WTC11 (cell line): ENCODE measurements around the gene DOK1. TPM values are rescaled to one million over a fixed set of nuclear protein-coding genes. Genes with fewer than 3 reads are reported as not detected.

Source experiments
- ATF1 ChIP-seq: sonication (generic); formaldehyde crosslinking; IDR thresholded peaks from 2 replicates; pipeline ENCODE4 v1.8.1; 2023; ENCODE audit warnings: mild to moderate bottlenecking, moderate library complexity, missing genetic modification reagents
- ATF6 ChIP-seq: sonication (generic); formaldehyde crosslinking; IDR thresholded peaks from 2 replicates; pipeline ENCODE4 v1.8.1; 2023; ENCODE audit warnings: mild to moderate bottlenecking, missing genetic modification reagents
- CREB1 ChIP-seq: sonication (generic); formaldehyde crosslinking; IDR thresholded peaks from 2 replicates; pipeline ENCODE4 v1.8.0; 2023; ENCODE audit warnings: mild to moderate bottlenecking, missing genetic modification reagents
- CREM ChIP-seq: sonication (generic); formaldehyde crosslinking; IDR thresholded peaks from 2 replicates; pipeline ENCODE4 v1.8.1; 2022; ENCODE audit warnings: mild to moderate bottlenecking, missing genetic modification reagents, moderate library complexity
- FOXK1 ChIP-seq: sonication (generic); formaldehyde crosslinking; IDR thresholded peaks from 2 replicates; pipeline ENCODE4 v1.8.0; 2022; ENCODE audit warnings: mild to moderate bottlenecking, moderate library complexity, missing genetic modification reagents
- GABPB1 ChIP-seq: sonication (generic); formaldehyde crosslinking; IDR thresholded peaks from 2 replicates; pipeline ENCODE4 v1.8.1; 2023; ENCODE audit warnings: mild to moderate bottlenecking, missing genetic modification reagents
- HMGXB4 ChIP-seq: sonication (generic); formaldehyde crosslinking; IDR thresholded peaks from 2 replicates; pipeline ENCODE4 v1.8.1; 2023; ENCODE audit warnings: mild to moderate bottlenecking, moderate library complexity, missing genetic modification reagents
- JAZF1 ChIP-seq: fragments of 250-450 bp; sonication (Bioruptor Pico); IDR thresholded peaks from 2 replicates; pipeline ENCODE4 v1.9.0; 2021; ENCODE audit warnings: moderate library complexity, mild to moderate bottlenecking, inconsistent platforms
- JUN ChIP-seq: sonication (generic); formaldehyde crosslinking; IDR thresholded peaks from 2 replicates; pipeline ENCODE4 v1.8.0; 2023; ENCODE audit warnings: mild to moderate bottlenecking, missing genetic modification reagents
- NFATC4 ChIP-seq: fragments of 250-450 bp; sonication (Bioruptor Pico); IDR thresholded peaks from 2 replicates; pipeline ENCODE4 v1.9.0; 2021; ENCODE audit warnings: mild to moderate bottlenecking
- NFE2L1 ChIP-seq: sonication (generic); formaldehyde crosslinking; IDR thresholded peaks from 2 replicates; pipeline ENCODE4 v1.8.1; 2023; ENCODE audit warnings: missing genetic modification reagents
- NR1H2 ChIP-seq: sonication (generic); formaldehyde crosslinking; IDR thresholded peaks from 2 replicates; pipeline ENCODE4 v1.9.0; 2021; ENCODE audit warnings: mild to moderate bottlenecking, moderate library complexity, missing genetic modification reagents
- NR3C1 ChIP-seq: sonication (generic); formaldehyde crosslinking; conservative IDR thresholded peaks from 2 replicates; pipeline ENCODE4 v1.8.1; 2023; ENCODE audit warnings: low read depth, mild to moderate bottlenecking, missing genetic modification reagents
- TEAD4 ChIP-seq: sonication (generic); formaldehyde crosslinking; IDR thresholded peaks from 2 replicates; pipeline ENCODE4 v1.8.0; 2022; ENCODE audit warnings: mild to moderate bottlenecking, missing genetic modification reagents
- USF2 ChIP-seq: sonication (generic); formaldehyde crosslinking; IDR thresholded peaks from 2 replicates; pipeline ENCODE4 v1.8.1; 2023; ENCODE audit warnings: mild to moderate bottlenecking, missing genetic modification reagents, moderate library complexity
- ZNF263 ChIP-seq: sonication (generic); formaldehyde crosslinking; IDR thresholded peaks from 2 replicates; pipeline ENCODE4 v1.8.1; 2022; ENCODE audit warnings: low read depth, mild to moderate bottlenecking, moderate library complexity, missing genetic modification reagents
- ZNF281 ChIP-seq: sonication (generic); formaldehyde crosslinking; IDR thresholded peaks from 2 replicates; pipeline ENCODE4 v1.8.0; 2023; ENCODE audit warnings: mild to moderate bottlenecking, missing genetic modification reagents
- ZNF423 ChIP-seq: fragments of 250-450 bp; sonication (Bioruptor Pico); IDR thresholded peaks from 2 replicates; pipeline ENCODE4 v2.1.2; 2022; ENCODE audit warnings: mild to moderate bottlenecking, moderate library complexity
- total RNA-seq: library from RNA; stranded (reverse); gene quantifications from 3 replicates; pipeline ENCODE4 v1.2.3, GENCODE V29; 2021
- TF ChIP-seq, protein P1 (sequence below): sonication (generic); formaldehyde crosslinking; IDR thresholded peaks from 2 replicates; pipeline ENCODE4 v1.8.0; 2022; ENCODE audit warnings: mild to moderate bottlenecking, missing genetic modification reagents
- TF ChIP-seq, protein P2 (sequence below): fragments of 250-450 bp; sonication (Bioruptor Pico); IDR thresholded peaks from 2 replicates; pipeline ENCODE4 v1.9.0; 2021; ENCODE audit warnings: mild to moderate bottlenecking
- TF ChIP-seq, protein P3 (sequence below): fragments of 250-450 bp; sonication (Bioruptor Pico); conservative IDR thresholded peaks from 2 replicates; pipeline ENCODE4 v1.9.0; 2021; ENCODE audit warnings: mild to moderate bottlenecking
- TF ChIP-seq, protein P4 (sequence below): fragments of 250-450 bp; sonication (Bioruptor Pico); IDR thresholded peaks from 2 replicates; pipeline ENCODE4 v1.8.0; 2021; ENCODE audit warnings: mild to moderate bottlenecking
- TF ChIP-seq, protein P5 (sequence below): sonication (generic); formaldehyde crosslinking; conservative IDR thresholded peaks from 2 replicates; pipeline ENCODE4 v1.8.1; 2022; ENCODE audit warnings: mild to moderate bottlenecking, missing genetic modification reagents
- TF ChIP-seq, protein P6 (sequence below): sonication (generic); formaldehyde crosslinking; IDR thresholded peaks from 2 replicates; pipeline ENCODE4 v1.8.1; 2023; ENCODE audit warnings: mild to moderate bottlenecking, missing genetic modification reagents

DOK1 gene
- total RNA-seq, 1 experiment from 2014 or later = 15.9 TPM

DNA sequence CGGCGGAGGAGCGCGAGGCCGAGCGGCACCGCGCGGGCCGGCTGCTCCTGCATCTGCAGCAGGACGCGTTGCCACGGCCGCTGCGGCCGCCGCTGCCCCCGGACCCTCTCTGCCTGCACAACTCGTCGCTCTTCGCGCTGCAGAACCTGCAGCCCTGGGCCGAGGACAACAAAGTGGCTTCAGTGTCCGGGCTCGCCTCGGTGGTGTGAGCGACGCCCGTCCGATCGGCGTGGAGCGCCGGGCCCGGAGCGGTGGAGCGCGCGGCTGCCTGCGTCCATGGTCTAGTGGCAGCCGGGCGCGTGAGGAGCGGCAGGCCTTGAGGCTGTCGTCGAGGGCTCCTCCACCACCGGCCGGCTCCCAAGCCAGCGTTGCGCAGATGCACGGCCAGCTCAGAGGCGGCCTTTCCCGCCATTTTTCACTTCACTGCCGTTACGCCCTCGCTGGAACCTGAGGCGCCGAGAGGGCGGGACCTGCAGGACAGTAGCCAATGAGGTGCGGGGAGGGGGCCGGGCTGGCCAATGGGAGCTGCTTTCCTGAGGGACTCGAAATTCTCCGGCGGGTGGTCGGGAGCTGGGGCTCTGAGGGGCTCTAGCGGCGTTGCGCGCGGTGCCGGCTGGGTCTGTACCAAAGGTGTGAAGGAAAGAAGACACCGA, 38.4 kb upstream of the DOK1 start (continued):
- TF ChIP-seq, protein P1, sequence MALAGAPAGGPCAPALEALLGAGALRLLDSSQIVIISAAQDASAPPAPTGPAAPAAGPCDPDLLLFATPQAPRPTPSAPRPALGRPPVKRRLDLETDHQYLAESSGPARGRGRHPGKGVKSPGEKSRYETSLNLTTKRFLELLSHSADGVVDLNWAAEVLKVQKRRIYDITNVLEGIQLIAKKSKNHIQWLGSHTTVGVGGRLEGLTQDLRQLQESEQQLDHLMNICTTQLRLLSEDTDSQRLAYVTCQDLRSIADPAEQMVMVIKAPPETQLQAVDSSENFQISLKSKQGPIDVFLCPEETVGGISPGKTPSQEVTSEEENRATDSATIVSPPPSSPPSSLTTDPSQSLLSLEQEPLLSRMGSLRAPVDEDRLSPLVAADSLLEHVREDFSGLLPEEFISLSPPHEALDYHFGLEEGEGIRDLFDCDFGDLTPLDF (CRISPR knock-in tag) = peak; percentile 96
- TF ChIP-seq CREM = peak; percentile 54; the same call in 1 of the 2 replicates
- TF ChIP-seq, protein P2, sequence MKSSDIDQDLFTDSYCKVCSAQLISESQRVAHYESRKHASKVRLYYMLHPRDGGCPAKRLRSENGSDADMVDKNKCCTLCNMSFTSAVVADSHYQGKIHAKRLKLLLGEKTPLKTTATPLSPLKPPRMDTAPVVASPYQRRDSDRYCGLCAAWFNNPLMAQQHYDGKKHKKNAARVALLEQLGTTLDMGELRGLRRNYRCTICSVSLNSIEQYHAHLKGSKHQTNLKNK = no peak
- TF ChIP-seq CREB1 (CRISPR knock-in tag) = peak; percentile 93
- TF ChIP-seq ZNF281 (CRISPR knock-in tag) = 0 out of 2 replicates have a peak, but pooled peaks have one; percentile 86
- no peak for TF ChIP-seq USF2 (CRISPR knock-in tag)
- no peak for TF ChIP-seq ZNF423
- TF ChIP-seq, protein P3, sequence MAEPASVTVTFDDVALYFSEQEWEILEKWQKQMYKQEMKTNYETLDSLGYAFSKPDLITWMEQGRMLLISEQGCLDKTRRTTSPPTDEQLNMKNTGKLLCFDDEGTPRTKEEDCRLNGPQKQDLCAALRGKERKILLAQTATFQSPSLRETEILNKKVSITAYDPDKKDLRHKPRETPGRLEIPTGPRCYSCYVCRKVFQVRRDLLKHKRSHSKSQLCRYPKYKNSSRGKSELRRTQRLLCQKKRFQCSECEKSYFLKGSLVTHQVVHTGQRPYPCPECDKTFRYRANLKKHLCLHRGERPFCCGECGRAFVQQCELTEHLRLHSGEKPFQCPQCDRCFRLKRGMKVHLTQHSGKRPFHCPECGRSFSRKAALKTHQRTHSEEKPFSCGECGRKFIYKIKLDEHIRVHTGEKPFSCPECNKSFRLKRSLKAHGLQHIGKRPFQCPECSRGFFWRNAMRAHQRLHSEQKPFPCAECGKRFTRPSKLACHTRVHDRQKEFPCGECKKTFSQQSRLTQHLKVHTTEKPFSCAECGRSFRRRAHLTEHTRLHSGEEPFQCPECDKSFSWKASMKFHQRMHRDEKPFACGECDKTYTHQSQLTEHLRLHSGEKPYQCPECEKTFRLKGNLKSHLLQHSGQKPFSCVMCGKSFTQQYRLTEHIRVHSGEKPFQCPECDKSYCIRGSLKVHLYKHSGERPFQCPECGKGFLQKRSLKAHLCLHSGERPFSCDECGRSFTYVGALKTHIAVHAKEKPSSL (CRISPR knock-in tag) = no peak
- TF ChIP-seq ATF1 (CRISPR knock-in tag) = peak; percentile 65; the same call in 1 of the 2 replicates
- no peak for TF ChIP-seq NFATC4 (CRISPR knock-in tag)
- peak; percentile 95; the same call in 1 of the 2 replicates for TF ChIP-seq NFE2L1 (CRISPR knock-in tag)
- TF ChIP-seq JAZF1 (CRISPR knock-in tag) = no peak
- TF ChIP-seq HMGXB4 (CRISPR knock-in tag) = no peak; the same call in 1 of the 2 replicates
- no peak for TF ChIP-seq NR3C1 (CRISPR knock-in tag)
- TF ChIP-seq, protein P4, sequence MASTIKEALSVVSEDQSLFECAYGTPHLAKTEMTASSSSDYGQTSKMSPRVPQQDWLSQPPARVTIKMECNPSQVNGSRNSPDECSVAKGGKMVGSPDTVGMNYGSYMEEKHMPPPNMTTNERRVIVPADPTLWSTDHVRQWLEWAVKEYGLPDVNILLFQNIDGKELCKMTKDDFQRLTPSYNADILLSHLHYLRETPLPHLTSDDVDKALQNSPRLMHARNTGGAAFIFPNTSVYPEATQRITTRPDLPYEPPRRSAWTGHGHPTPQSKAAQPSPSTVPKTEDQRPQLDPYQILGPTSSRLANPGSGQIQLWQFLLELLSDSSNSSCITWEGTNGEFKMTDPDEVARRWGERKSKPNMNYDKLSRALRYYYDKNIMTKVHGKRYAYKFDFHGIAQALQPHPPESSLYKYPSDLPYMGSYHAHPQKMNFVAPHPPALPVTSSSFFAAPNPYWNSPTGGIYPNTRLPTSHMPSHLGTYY (CRISPR knock-in tag) = no peak
- TF ChIP-seq, protein P5, sequence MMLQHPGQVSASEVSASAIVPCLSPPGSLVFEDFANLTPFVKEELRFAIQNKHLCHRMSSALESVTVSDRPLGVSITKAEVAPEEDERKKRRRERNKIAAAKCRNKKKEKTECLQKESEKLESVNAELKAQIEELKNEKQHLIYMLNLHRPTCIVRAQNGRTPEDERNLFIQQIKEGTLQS (CRISPR knock-in tag) = no peak; the same call in 1 of the 2 replicates
- peak; percentile 93 for TF ChIP-seq JUN (CRISPR knock-in tag)
- peak; percentile 87 for TF ChIP-seq NR1H2
- peak; percentile 83 for TF ChIP-seq FOXK1 (CRISPR knock-in tag)
- no peak; the same call in 1 of the 2 replicates for TF ChIP-seq ZNF263 (CRISPR knock-in tag)
- TF ChIP-seq TEAD4 = peak; percentile 80
- no peak for TF ChIP-seq GABPB1
- TF ChIP-seq ATF6 = 0 out of 2 replicates have a peak, but pooled peaks have one; percentile 48
- TF ChIP-seq, protein P6, sequence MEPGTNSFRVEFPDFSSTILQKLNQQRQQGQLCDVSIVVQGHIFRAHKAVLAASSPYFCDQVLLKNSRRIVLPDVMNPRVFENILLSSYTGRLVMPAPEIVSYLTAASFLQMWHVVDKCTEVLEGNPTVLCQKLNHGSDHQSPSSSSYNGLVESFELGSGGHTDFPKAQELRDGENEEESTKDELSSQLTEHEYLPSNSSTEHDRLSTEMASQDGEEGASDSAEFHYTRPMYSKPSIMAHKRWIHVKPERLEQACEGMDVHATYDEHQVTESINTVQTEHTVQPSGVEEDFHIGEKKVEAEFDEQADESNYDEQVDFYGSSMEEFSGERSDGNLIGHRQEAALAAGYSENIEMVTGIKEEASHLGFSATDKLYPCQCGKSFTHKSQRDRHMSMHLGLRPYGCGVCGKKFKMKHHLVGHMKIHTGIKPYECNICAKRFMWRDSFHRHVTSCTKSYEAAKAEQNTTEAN = peak; percentile 64; the same call in 1 of the 2 replicates
